Neural cell (in vitro differentiated cells): Measurements from ENCODE around the gene CPNE4.

Experiments
- CTCF ChIP-seq: fragments of 450-650 bp; IDR thresholded peaks from 2 replicates; pipeline ENCODE4 v1.5.1; 2014; ENCODE audit warnings: antibody characterized with exemption, mild to moderate bottlenecking, moderate library complexity; ENCODE audit not compliant: poor library complexity, severe bottlenecking
- MXI1 ChIP-seq: fragments of 450-650 bp; conservative IDR thresholded peaks from 2 replicates; pipeline ENCODE4 v1.6.1; 2014; ENCODE audit warnings: antibody characterized with exemption, mild to moderate bottlenecking; ENCODE audit not compliant: poor library complexity, severe bottlenecking
- POLR2AphosphoS5 ChIP-seq: IDR thresholded peaks from 2 replicates; pipeline ENCODE4 v1.6.1; 2012

- TF ChIP-seq MXI1 (no peak), POLR2AphosphoS5 (no peak), CTCF (peak; percentile 93)
Measured at GRCh38 chr3:132029182-132029902, 5.5 kb downstream of the CPNE4 start.
